GM21423 (cell line): ENCODE measurements around the gene ATRNL1.

Experiments
- ATAC-seq: cut with Tn5 transposase; IDR thresholded peaks from one replicate; pipeline ENCODE4 v1.9.1; 2021; ENCODE audit warnings: mild to moderate bottlenecking, moderate library complexity; ENCODE audit not compliant: unreplicated experiment

Gene ATRNL1

DNA sequence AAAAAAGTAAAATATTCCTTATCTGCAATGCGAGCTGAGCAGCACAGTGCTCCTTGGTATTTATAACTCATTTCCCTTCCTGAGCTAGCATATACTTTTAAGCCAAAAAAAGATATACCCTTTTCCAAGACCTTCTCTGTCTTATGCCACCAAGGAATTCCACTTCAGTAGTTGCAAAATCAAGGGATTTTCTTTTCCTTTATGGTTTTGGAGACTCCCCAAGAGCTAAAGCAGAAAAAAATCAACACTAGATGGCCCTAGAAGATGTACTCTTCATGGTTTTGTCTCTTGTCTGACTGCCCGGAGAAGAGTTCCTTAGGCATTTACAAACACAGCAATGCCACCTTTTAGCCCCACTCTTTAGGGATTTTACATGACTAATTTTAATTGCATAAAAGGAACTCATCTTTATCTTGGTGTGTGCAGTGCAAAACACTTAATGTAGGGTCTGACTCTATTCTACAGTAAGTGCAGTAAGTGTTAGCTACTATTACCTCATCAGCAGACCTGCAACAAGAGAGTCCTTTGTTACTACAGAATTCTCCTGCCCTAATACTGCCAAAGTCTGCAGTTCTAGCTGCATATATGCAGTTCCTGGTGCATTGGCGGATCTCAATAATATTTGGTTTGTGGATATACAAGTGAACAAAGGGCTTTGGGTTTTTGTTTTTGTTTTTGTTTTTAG is 736.5 kb downstream of the ATRNL1 start:
- no peak for ATAC-seq

DNA sequence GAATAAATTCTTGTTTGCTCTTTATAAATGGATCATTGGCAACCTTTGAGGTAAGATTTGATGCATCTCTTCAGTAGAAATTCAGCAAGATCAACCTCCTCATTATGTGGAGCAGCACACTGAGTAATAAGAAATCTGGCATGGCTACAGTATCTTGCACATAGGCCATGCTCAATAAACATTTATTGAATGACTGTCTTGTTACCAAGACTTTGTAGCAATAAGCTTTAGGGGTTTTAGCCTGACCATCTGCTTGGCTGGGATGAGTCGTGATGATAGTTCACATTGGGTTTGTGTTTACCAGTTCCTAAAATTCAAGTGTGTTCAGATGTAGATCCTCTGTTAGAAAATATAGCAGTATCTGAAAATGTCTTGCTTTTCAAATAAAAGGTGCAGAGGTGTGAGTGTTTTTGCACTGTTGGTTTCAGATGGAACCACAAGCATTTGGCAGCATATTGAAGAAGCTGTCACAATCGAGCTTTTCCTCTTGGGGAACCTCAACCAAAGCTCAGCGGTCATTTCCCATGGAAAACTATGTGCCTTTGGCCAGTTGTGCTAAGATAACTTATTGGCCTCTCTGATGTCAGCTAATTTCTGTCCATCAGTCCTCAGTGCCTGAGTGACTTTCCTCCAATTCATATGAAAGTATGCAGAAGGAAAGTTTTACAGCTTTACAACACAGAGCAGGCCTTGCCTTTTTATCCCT is 737.3 kb downstream of the ATRNL1 start:
- no peak for ATAC-seq

DNA sequence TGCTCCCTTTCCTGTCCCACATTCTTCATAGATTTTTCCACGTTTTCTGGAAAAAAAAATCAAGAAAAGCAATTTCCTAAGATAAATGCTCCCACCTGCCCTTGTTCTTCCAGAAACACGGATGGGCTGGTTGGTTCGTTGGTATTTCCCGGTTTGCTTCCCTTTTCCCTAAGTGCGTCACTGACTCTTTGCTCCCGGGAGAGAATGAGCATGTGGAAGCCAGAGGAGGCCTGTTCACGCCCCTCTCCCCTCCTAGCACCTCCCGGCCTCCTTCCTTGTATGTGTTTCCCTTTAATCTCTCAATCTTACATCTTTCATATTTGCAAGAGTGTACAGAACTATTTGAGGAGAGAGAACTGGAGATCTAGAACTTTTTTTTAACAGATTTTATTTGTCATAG is 737.9 kb downstream of the ATRNL1 start:
- ATAC-seq = no peak

DNA sequence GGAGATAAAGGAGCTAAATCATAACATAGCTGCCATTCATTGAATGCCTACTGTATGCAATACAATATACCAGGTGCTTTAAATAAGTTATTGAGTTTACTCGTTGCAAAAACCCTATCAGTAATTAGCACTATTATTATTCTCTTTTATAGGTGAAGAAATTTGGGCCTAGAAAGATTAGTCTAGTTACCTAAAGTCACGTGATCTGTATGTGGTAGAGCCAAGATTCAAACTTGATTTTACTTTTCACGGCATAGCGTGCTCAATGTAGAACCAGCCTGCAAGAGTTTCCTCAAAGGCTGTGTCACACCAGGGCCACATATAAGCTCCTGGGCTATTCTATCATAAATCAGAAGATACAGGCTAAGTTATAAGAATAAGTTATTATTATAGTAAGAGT is 740.0 kb downstream of the ATRNL1 start:
- no peak for ATAC-seq

DNA sequence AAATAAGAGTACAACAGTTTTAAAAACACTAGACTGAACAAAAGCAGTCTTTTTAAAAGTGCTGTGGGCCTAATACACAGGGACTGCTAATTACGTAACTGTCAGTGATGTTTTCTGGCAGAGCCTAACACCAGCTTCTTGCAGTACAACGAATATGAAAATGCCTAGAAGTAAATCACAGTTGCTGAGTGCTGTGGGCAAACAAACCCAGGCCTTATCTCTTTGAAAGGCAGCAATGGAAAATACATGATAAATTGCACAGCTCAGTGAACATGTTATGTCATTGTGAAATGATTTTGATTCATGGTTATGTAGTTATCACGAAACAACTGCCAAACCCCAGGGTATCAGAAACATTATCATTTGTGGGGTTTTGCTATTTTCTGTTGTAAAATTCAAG is 751.4 kb downstream of the ATRNL1 start:
- ATAC-seq = no peak

DNA sequence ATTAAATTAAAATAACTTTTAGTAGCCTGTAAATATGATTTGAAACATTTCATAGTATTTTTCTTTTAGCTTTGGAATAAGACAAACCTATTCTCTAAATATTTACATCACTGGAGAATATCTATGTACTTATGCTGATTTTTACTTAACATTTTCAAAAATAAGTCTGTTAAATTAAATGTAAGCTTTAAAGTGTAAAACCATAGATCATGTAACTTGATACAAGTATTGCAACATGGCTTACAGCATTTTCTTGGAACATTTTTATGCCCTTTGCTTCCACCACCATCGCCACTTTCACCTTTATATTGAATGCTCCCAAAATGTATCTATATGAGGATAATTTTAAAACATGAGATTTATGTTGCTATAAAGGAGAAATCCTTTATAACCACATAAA is 752.8 kb downstream of the ATRNL1 start:
- ATAC-seq = no peak

DNA sequence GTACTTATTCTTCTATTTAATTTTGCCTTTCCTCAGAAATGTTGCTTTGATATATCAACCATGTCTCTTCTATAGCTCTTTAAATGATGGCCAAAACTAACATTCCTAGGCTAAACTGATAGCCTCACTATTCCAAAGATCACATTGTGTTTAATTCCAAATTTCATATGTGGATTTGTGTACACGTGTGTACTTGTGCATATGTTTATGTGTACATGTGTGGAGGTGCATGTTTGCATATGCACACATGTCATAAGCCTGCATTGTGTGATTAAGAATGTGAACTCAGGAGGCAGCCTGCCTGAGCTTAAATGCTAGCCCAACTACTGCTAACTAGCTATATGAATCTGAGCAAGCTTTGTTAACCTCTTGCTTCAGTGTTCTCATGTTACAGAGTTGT is 753.4 kb downstream of the ATRNL1 start:
- no peak for ATAC-seq

DNA sequence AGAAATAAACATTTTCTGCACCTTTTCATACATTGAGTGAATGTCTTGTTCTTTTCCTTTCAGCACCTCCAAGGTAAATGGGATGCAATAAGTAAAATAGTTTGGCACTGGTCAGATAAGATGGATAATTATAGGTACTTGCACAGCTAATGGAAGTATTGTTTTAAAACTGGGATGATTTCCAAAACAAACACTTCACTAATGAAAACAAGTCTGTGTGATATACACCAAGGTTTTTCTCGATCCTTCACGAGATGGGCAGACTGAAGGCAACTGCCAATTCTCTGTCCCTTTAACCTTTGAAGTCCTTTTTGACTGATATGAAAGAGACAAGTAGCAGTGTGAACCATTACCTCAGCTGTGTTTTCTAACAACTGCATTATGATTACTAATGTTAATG is 756.0 kb downstream of the ATRNL1 start:
- no peak for ATAC-seq

DNA sequence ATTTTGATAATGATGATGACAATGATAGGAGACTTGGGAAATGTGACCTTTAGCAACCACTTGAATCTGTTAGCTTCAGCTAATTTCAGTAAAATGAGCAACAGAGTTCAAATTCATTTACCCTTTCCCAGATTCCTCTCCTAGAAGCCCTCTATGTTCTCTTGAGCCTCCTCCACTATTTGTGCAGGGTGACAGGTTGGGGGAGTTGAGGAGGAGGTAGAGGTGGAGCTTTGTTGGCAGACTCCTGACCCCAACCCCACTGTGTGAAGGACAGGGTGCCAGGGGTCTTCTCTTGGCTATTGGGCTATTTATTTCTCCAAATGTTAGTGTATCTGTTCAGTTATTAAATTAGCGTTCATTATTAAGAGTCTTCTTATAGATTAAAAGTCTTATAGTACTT is 757.5 kb downstream of the ATRNL1 start:
- ATAC-seq = no peak

DNA sequence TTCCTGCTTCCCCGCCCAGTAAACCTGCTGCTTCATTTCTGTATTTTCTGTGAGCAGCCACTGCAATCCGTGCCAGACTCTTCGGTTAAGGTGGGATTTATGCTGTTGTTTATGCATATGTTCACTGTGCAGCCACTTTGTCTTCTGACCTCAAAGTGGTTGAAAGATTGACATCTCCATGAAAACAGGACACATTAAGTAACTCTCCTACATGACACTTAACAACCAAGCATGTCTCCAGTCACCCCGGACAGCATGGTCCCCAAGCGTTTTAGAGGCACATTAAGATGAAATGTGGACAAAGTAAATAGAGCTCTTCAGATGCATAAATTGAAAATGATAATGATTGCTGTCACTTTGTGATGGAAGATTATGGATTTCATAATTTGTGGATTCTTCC is 758.5 kb downstream of the ATRNL1 start:
- no peak for ATAC-seq

DNA sequence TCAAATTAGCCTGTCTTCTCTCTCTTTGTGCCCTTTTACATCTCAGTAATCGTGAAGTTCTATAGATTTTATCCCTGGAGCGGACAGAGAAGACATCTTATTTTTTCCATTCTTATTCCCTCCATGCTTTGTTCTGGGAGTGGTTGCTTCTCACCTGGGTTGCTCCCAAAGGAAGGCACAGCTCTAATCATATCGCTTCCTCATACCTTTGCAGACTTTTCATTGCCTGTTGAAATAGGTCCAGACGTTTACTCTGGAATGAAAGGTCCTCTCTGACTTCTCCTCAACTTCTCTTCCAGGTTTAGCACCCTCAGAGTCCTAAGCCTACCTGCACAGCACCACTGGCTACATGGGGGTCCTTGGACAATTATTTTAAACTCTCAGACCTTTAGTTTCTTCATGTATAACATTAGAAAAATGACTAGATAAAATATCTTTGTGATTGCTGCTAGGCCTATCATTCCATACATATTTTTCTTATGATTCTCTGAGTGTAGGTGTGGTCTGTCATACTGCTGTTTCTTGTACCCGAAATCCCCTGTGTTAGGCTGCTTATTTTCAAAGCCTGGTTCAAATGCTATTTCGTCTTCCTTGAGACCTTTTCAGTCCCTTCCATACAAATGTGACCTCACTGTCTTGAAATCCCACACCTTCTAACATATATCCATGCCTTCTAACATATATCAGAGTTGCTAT is 761.7 kb downstream of the ATRNL1 start:
- ATAC-seq = no peak

DNA sequence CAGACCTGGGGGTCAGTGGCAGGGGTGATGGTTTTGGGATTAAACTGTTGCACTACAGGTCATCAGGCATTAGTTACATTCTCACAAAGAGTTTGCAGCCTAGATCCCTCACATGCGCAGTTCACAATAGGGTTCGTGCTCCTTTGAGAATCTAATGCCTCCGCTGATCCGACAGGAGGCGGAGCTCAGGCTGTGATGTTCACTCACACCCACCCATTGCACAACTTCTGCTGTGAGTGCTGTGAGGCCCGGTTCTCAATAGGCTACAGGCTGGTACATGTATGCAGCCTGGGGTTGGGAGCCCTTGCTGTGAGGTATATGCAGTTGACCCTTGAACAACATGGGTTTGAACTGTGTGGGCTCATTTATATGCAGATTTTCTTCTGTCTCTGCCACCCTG is 763.4 kb downstream of the ATRNL1 start:
- no peak for ATAC-seq

DNA sequence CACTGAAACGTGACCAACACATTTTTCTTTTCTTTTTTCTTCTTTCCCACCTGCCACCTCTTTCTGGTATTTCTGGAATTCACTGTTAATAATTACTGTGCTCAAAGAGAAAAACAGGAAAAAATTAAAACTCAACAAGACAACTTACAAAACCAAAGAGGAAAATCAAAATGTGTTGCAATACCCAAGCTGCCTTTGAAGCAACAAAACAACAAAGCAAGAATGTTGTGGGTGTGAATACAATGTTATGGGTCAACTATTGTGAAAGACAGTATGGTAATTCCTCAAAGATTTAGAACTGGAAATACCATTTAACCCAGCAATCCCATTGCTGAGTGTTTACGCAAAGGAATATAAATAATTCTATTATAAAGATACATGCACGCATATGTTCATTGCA is 764.7 kb downstream of the ATRNL1 start:
- no peak for ATAC-seq

DNA sequence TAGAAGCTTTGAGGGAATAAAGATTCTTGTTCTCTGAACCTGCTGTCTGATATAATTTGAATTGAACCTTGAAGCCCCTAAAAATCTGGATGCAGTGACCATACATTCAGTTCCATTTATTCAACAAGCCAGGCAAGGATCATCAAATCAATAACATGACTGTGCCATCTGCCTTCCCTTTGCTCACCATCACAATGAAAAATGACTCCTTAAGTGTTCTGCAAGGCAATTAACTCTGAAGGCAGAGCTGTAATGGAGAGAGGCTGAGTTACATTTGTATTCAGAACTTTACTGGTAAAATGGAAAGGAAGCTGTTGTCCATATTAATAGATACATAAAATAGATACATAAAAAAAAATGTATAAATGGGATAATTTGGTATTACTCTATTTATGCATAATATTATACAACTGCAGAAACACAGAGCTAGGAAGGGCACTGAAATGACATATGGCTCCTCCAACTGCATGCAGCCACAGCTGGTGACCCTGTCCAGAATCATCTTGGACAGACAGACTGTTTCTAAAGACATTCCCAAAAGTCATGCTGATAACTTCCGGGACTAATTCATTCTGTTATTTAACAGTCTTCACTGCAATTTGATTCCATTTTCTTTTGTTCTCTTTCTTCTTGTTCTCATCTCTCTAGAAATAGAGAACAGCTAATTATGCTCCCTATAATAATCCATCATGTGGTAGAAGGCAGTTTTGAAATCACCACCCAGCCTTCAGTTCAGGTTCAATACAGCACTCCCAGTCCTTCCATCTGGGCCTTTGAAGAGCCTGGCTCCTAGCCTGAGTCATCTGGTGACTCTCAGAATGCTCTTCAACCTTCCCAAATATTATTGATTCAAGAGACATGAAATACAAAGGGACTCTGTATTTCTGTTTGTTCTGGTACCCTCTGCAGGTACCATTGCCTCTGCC is 767.3 kb downstream of the ATRNL1 start:
- no peak for ATAC-seq

DNA sequence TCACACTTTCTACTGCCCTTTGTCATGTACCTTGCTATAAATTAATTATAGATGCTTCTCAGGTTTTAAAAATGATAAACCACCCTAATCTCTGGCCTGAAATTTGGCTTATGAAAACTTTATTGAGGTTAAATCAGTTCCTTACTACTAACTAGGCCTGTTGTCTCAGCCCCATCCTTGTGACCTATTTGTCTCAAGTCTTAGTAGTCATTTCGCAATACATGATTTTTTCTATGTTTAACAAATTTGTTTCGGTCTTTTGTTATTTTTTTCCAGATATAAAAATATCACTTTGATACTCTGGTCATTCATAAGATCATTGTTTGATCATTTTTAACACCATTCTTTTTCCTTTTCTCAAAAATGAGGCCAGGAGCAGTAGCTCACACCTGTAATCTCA is 768.3 kb downstream of the ATRNL1 start:
- no peak for ATAC-seq

DNA sequence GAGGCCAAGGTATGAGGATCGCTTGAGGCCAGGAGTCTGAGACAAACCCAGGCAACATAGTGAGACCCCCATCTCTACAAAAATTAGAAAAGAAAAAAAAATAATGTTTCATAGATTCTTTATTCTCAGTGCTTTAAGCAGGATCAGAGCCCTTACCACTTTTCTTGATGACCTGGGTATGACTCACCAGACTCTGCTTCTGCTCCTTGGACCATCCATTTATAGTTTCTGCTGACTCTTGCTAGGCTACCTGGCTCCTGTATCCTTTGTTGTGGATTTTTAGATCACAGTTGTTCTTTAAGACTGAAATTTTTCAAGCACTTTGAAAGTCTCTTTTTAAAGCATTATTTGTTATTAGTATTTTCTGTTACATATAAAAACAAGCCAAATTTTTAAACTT is 768.7 kb downstream of the ATRNL1 start:
- ATAC-seq = no peak

DNA sequence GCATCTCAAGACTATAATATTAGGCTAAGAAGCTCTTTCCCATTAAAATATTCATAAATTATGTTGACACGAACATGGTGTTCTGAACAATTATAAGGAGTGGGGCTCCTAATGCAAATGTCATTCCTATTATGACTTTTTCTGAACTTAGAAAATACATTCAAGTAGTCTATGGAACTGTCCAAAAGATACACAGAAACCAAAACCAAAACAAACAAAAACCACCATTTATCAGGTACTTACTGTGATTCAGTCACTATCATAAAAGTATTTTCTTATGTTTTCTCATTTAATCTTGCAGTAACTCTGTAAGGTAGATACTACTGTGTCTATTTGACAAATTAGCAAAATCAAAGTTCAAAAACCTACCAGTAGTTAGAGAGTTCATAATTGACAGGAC is 773.0 kb downstream of the ATRNL1 start:
- ATAC-seq = no peak

DNA sequence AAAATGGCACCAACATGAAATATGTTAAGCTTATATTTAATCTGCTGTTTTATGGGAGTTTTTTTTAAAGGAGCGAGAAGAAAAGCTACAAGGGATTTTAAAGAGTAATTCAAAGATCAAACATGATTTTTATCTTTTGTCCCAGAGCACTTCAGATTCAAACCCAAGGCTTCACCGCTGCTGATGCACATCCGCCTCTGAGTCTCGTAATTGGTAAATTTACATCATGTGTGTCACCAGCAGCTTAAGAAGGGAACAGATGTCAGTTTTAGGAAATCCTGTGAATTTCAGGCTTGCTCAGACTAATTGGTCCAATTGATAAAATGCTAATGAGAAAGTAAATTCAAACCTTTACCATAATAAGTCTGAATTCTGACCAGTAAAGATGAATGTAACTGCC is 773.5 kb downstream of the ATRNL1 start:
- no peak for ATAC-seq

DNA sequence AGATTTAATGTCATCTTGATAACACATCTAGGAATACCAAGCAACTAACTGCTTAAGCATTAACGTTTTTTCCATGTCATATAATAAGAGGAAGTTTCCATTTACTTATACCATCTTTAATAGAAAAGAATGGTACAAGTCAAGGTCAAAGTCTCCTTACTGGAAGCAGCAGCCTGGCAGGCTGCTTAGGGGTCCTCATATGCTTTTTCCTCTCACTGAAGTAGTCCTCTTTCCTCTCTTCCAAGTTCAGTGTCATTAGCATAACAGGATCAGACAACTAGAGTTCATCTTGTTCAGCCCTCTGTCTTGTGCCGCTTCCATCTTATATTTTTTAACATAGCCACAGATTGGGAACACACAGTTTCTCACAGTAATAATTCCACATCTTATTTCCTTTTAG is 774.1 kb downstream of the ATRNL1 start:
- no peak for ATAC-seq

DNA sequence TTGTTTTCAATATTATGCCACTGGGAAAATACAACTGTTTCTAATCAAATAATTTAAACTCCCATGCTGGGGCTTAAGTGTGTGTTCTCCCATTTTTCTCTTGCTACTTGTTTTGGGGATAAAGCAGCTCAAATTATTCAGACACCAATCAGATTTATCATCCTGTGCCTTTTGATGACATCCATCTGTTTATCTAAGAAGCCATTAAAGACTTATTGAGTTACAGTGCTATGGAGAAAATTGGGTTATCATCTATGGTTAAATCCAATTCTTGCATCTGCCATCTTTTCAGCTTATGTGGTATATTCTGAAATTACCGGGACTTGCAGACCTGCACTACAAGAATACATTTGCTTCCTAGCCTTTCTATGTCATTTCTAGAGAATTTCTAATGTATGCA is 778.7 kb downstream of the ATRNL1 start:
- no peak for ATAC-seq

DNA sequence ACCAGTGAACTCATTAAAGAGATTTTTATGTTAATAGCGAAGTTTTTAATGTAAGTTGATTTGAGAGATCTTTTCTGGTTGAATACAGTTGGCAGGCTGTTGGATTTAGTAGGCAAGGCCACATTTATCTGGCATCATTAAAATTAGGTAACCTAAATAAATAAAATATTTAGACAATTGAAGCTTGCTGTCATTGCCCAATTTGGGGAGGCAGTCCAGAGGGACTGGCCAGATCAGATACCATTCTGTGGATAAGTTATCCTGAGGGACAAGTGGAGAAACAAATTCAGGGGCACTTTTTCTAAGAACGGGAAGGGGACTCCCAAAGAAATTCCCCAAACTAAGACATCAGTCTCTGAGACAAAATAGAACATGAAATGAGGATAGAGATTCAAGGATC is 782.0 kb downstream of the ATRNL1 start:
- ATAC-seq = no peak
